HG02938 (cell line): ENCODE measurements around the gene PALLD.
A peak's percentile ranks its signal among the peaks of the same experiment; 100 is the strongest.
"Not testable (repeated sequence)": the region's sequence is repeated elsewhere in the genome, so short reads cannot be mapped to it uniquely, and the experiment has no call there.

ENCODE experiments used
- ATAC-seq: cut with Tn5 transposase; IDR thresholded peaks from one replicate; pipeline ENCODE4 v1.9.1; 2021; ENCODE audit warnings: mild to moderate bottlenecking, moderate library complexity; ENCODE audit not compliant: unreplicated experiment

Gene PALLD

GRCh38 chr4:168719725-168720124, 222.9 kb downstream of the PALLD start:
- ATAC-seq, result no peak

DNA sequence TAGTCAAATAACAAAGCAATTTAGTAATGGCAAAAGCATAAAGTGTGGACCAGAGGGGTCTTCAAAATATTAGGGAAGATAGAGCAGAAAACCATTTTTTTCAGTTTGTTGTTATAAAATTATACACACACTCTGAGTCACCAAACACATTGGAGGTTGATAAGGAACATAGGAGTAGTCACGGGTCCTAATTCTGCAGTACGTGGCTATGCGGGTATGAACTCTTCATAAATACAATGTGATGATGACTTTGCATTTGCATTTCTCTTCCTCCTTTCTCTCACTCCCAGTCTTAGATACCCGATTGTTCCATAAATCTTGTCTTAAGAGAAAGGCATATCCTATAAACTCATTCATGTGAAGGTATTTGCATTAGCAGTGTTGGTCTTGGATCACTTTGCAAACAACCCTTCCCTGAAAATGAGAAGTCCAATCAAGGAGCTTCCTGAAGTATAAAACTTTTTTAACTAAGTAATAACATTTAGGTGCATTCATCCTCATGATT, 223.6 kb downstream of the PALLD start:
- no peak for ATAC-seq

DNA sequence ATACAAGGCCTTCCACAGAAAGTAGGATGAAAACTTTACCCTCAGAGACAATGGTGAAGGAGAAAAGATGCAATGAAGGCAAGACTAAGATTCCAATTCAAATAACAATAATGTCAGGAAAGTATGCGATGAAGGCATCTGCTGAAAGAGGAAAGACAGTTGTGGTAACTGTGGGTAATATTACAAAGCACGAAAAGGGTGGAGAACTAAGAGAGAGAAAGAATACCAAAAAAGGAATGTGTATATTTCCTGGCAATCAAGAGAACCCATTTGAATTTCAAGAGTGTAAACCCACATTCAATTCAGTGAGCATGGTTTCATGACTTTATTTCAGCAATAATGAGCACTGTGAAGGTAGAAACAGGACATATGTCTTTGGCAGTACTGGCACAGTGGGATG, 225.5 kb downstream of the PALLD start:
- no peak for ATAC-seq

DNA sequence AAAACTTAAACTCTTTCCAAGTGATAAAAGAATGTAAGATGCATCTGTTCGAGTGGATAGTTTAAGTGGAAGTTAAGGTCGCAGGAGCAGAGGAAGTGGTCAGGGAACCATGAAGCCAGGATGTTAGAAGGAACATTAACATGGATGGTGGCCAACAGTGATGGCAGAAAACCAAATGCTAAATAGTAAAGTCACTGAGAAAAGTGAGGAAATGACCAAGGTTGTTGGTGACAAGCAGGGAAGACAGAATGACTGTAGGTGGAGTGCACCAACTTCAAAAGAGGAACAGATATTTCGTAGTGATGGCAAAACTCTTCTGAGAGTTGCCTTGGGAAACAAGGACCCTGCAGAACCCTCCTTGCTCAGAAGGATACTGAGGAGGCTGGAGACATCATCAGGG, 226.2 kb downstream of the PALLD start:
- ATAC-seq, result no peak

- ATAC-seq, result no peak
These were observed 226.7 kb downstream of the PALLD start for GRCh38 chr4:168723569-168723968.

DNA sequence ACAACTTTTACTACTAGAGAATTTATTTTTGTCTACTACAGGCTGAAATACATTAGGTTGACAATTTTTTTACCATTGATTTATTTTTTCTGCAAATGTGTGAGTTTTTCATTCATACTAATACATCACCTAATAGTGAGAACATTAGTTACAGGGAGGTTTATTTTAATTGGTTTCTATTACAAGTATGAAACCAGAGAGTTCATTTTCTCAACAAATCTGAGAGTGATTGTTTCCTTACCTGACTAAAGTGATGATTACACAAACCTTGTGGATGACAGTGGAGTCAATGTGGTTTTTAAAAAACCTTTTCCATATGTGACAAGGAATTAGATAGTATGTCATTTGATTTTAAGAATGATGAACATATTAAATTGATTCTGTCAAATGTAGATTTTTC, 227.4 kb downstream of the PALLD start:
- peak; percentile 64 for ATAC-seq

DNA sequence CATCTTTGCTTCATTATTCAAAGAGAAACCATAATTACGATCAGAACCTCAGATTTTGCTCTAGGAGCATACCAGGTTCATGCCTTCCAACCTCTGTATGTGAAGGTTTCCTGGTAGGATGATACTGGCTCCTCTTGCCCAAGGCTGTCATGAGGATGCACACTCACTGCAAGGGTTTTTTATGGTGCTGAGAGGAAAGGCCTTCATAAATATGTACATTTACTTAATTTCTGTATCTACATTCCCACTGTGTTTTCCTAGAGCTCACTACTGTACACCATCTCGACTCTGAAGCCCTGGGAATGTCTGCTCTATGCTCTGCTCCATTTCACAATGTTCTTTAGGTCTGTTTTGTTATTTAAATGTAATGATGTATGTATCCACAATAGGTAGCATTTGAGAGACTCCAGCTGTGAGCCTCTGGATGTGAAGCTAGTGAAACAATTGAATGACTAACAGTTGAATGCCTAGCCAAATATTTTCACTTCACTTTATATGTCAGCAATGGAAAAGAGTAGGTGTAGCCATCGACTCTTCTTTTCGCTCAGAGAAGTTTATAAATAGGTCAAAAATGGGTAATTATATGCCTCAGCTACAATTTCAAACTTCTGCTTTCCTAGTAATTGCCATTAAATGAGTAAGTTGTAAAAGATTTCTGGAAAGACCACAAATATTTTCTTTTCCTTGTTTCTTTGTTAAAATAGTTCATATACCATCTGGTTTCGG, 228.0 kb downstream of the PALLD start:
- ATAC-seq, result peak; percentile 45

- ATAC-seq, result no peak
These were observed 229.1 kb downstream of the PALLD start for GRCh38 chr4:168725930-168726329.

DNA sequence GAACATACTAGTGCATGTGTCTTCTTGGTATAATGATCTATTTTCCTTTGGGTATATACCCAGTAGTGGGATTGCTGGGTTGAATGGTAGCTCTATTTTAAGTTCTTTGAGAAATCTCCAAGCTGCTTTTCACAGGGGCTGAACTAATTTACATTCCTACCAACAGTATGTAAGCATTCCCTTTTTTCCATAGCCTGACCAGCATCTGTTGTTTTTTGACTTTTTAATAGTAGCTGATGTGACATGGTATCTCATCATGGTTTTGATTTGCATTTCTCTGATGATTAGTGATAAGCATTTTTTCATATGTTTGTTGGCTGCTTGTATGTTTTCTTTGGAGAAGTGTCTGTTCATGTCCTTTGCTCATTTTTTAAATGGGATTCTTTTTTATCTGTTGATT, 230.3 kb downstream of the PALLD start:
- not testable (repeated sequence) for ATAC-seq

DNA sequence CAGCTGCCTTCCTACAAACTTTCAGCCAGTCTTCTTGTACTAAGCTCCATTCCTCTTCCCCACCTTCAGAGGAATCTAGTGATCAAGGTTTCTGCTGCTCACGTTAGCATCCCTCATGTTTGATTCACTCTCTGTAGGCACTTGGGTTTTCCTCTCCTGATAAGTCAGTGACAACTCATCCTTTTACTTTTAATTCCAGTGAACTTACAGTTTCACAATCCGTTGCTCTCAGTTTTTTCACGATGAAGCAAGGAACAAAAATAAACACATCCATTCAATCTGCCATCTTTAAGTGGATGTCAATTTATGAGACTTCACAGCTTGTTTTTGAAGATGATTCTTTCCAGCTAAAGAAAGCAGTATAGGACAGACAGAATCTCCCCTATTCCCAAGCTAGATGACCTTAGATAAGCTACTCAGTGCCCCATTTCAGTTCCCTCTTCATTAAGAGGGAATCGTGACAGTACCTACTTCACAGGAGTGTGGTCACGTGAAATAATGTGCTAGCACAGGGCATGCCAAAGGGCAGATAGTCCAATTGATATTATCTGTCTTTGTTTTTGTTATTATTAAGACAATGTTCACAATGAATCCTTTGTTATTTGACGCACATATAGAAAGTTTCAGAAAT, 234.3 kb downstream of the PALLD start:
- ATAC-seq, result no peak

DNA sequence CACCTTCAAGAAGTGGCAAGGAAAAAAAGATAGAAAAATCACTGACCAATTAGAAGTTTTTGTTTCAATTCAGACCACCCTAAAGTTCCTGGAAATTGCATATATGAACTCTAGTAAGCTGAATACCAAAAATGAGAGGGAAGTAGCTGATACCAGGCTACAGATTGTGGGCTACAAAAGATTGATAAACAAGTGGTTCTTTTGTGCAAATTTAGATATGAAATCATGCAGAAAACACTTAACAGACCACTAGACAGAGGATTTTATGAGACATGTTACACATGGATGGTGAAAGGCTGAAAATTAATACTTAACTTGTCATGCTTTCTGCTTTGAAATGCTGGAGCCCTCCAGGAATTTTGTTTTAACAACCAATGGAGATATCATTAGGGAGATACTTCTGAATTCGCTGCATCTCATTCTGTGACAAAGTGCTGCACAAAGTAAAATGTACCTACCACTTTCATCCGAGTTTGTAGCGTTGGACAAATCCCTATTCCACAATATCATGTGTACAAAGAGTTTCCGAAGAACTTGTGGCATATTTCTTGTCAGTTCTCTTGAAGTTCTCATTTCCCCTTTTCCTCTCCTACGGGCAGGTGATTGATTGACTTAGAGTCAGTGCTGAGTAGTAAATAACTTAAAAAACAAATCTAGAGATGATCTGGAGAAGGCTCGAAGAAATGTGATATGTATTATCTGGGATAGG, 235.0 kb downstream of the PALLD start:
- peak; percentile 72 for ATAC-seq

DNA sequence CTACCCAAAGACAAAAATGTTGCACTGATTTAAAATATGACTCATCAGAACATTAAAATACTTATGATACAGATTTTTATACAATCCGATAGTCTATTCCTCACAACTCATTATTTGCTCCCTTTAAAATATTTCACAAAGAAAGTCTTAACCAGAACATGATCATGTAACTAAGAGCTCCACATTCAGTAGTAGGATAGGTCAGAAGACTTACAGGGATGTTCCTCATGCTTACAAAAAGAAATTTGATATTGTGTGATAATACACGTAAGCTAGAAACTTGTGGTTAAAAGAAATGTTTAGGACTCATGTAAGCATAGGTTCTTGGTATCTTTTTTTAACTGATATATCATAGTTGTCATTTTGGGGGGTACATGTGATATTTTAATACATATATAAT, 235.9 kb downstream of the PALLD start:
- no peak for ATAC-seq

GRCh38 chr4:168734703-168735678, 238.1 kb downstream of the PALLD start:
- ATAC-seq, result no peak

DNA sequence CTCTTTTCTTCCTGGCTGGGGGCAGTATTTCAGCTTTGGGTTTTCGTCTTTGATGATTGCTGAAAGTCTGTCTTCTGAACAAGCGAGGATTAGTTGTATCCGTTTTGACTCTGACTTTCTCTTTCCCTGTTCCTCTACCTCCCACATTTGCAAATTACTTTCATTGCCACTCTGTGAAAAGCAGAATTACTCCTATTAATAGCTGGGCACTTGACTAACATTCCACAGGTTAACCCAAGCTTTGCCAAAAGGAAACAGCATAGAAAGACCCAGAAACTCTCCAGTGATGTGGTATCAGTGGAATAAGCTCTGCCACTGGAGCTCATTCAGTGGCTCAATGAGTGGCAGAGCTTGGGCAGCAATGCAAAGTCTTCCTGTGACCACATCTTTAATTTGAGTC, 238.9 kb downstream of the PALLD start:
- no peak for ATAC-seq

GRCh38 chr4:168736860-168737805, 240.3 kb downstream of the PALLD start:
- no peak for ATAC-seq

GRCh38 chr4:168737806-168738172, 240.9 kb downstream of the PALLD start:
- ATAC-seq, result no peak

DNA sequence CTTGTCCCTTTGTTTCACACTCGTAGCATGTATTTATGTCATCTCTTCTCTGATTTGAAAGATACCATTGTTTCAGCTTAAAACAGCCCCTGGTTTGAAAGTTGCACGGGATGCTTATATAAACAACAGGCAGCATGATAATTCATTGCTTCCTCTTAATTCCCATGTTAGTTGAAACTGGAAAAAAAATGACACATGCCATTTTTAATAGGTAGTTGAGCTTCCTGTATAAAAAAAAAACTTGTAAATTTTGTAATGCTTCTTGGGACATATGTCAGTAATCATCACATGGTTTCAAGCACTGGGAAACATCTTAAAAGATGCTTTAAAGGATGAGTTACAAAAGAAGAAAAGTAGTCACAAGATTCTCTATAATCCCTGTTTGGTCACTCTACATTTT, 243.0 kb downstream of the PALLD start:
- no peak for ATAC-seq

DNA sequence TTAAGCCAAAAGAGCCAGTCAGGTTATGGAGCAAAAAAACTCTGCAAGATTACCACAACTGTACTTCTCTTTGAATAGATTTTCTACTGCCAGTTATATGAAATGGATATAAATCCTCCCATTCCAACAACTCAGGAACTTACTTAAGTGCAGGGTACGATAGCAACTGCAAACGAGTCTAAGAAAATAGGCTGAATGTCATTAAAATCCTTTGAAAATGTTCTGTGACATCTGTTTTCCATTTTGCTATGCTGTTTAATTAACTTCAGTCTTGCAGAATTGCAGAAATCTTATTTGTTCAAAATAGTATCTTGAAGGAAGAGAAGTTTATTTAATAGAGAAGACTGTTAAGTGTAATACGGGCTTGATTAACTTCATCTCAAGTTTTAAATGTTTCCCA, 243.8 kb downstream of the PALLD start:
- ATAC-seq, result no peak

DNA sequence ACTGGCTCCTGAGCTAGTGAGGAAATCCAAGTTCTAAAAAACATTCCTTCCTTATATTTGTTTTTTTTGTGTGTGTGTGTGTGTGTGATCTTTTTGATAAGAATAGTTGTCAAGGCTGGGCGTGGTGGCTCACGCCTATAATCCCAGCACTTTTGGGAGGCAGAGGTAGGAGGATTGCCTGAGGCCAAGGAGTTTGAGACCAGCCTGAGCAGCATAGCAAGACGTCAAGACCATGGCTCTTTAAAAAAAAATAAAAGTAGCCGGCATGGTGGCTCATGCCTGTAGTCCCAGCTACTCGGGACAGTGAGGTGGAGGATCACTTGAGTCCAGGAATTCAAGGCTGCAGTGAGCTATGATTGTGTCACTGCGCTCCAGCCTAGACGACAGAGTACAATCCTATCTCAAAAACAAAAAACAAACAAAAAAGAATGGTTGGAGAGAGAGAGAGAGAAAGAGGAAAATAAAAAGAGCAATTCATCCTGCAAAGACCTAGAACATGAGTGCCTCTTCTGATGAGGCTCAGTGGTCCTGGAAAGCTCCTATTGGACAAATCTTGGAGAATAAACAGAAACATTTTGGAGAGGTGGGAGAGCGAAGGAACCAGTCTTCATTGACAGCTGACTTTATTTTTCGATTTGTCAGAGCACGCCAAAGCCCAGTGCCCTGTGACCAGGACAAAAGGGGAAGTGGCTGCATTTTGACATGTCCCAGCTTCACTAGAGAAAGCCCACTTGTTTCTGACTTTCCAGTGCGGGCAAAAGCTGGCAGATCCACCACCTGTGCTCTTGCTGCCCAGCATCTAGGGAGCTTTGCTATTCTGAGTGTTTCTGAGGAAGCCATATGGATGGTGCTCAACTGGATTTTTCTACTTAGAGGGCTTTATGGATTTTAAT, 244.7 kb downstream of the PALLD start:
- ATAC-seq, result no peak
